GM19023 (cell line): ENCODE data around the gene PRRT1B.
"Not testable (repeated sequence)": the region's sequence is repeated elsewhere in the genome, so short reads cannot be mapped to it uniquely, and the experiment has no call there.

ENCODE experiments used
- ATAC-seq: cut with Tn5 transposase; IDR thresholded peaks from one replicate; pipeline ENCODE4 v1.9.1; 2021; ENCODE audit warnings: mild to moderate bottlenecking, moderate library complexity; ENCODE audit not compliant: unreplicated experiment

PRRT1B gene

GRCh38 chr9:131549186-131549585 lies 3.9 kb downstream of the PRRT1B start:
- ATAC-seq, result not testable (repeated sequence)

GRCh38 chr9:131550465-131550864 lies 5.1 kb downstream of the PRRT1B start:
- ATAC-seq, result not testable (repeated sequence)

- ATAC-seq, result no peak
Measured at GRCh38 chr9:131552030-131552429, 6.7 kb downstream of the PRRT1B start.

DNA sequence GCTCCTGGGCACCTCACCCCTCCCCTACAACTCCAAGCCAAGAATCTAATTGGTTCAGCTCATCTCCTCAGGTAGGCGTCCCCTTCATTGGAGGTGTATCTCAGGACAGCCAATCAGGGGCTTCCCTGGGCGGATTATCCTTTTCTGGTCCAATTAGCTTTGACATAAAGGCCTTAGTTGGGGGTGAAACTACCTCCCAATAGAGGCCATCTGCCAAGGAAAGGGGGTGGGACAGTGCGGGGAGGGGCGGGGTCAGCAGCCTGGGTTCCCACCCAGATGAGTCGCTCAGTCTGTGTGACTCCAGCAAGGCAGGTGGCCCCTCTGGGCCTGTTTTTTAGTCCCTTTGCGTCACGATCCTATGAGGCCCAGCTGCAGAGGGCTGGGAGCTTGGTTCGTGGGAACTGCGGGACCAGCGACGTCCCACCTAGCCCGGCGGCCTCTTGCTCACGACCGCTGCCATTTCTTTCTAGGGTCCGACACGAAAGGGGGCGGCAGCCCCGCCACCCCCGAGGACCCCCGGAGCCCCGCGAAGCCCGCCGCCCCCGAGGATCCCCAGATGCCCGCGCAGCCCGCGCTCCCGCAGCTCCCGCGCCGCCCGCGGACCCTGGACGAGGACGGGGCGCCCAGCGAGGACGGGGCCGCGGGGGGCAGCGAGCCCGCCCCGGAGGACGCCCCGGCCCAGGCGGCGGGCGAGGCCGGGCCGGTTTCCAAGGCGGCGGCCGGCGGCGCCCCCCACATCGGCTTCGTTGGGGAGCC lies 8.9 kb downstream of the PRRT1B start:
- ATAC-seq, result no peak

- no peak for ATAC-seq
Measured at GRCh38 chr9:131554843-131555351, 9.6 kb downstream of the PRRT1B start.

- ATAC-seq, result no peak
Measured at GRCh38 chr9:131555841-131556673, 10.7 kb downstream of the PRRT1B start.

- no peak for ATAC-seq
Measured at GRCh38 chr9:131557855-131558548, 12.7 kb downstream of the PRRT1B start.

- ATAC-seq, result no peak
Measured at GRCh38 chr9:131559421-131560000, 14.2 kb downstream of the PRRT1B start.

DNA sequence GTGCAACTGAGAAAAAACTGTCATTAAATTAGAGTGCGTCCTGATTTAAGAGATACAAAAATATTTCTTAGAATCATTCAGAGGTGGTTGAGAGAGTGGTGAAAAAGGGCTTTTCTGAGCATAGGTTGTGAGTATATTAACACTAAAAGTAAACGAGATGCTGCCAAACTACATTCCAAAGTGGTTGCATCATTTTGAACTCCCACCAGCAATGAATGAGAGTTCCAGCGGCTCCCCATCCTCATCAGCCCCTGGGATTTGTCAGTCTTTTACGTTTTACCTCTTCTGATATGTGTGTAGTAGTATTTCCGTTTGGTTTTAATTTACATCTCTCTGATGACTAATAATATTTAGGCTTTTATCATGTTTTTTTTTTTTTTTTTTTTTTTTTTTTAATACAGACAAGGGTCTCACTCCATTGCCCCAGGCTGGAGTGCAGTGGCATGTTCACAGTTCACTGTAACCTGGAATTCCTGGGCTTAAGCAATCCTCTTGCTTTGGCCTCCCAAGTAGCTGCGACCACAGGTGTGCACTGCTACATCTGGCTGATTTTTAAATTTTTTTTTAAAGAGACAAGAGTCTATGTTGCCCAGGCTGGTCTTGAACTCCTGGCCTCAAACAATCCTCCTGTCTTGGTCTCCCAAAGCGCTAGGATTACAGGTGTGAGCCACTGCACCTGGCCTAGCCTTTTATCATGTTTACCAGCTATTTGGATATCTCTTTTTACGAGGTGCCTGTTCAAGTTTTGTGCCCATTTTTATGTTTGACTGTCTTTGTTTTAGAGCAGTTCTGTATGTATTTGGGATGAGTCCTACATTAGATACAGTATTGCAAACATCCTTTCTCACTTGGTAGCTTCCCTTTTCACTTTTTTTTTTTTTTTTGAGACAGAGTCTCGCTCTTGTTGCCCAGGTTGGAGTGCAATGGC lies 17.0 kb downstream of the PRRT1B start:
- ATAC-seq, result no peak

- no peak for ATAC-seq
Measured at GRCh38 chr9:131565369-131565768, 20.0 kb downstream of the PRRT1B start.

DNA sequence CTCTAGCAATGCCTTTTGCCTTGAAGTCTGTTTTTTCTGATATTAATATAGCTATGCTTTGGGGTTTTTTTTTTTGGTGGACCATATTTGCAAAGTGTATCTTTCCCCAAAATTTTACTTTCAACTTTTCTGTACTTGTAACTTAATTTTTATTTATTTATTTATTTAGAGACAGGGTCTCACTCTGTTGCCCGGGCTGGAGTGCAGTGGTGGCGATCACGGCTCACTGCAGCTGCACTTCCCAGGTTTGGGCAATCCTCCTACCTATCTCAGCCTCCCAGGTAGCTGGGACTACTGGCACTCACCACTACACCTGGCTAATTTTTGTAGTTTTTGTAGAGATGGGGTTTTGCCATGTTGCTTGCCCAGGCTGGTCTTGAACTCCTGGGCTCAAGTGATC lies 20.8 kb downstream of the PRRT1B start:
- ATAC-seq, result no peak

DNA sequence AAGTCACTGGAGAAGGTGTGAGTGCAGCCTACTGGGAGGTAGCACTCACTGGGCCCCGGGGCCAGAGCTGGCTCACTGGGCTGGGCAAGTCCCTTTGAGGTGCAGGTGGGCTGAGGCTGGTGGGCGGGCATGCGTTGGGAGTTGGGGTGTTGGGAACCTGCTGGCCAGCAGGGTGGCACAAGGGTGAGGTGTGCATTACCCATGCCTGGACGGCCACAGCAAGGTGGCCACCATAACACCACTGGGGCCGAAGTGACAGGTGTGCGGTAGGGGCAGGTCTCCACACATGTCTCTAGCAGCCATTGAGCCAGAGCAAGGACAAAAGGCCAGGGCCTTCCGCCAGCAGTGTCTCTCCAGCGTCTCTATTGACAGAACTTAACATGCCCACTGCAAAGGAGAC lies 22.6 kb downstream of the PRRT1B start:
- ATAC-seq, result no peak

DNA sequence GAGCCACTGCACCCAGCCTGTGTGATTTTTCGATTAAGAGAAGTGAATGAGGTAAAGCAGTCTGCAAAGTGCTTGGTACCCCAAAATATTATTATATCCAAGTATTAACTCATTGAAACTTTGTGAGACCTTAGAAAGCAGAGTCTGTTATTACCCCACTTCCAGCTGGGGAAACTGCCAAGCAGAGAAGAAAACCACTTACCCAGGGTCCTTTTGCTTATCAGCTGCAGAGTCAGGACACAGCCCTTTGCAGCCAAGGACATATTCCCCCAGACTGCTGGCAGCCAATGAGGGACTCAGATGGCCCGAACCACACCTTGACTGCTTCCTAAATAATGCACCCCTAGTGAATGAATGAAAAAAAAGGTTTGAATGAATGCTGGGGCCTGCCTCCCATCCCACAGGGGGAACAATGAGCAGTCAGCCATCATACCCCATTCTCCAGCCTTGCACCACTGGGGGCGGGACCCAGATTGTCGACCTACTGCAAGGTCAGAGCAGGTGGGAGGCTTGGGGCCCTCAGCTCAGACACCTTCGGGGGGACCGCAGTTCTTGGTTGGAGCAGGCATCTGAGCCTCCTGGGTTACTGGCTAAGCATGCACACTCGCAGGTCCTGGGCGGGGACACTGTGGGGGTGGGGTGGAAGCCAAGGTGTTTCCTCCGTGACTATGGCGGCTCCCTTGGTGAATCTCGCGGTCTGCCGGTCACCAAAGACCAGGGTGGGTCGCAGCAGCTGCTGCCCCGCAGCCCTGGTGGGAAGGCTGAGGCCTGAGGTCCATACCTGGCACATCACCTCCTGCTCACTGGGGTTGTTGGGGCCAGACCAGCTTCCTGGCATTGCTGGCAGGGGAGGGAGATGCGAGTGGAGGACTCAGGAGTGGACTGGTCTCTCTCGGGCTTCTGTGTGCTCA lies 29.7 kb downstream of the PRRT1B start:
- no peak for ATAC-seq

- no peak for ATAC-seq
Measured at GRCh38 chr9:131575946-131576853, 30.9 kb downstream of the PRRT1B start.

DNA sequence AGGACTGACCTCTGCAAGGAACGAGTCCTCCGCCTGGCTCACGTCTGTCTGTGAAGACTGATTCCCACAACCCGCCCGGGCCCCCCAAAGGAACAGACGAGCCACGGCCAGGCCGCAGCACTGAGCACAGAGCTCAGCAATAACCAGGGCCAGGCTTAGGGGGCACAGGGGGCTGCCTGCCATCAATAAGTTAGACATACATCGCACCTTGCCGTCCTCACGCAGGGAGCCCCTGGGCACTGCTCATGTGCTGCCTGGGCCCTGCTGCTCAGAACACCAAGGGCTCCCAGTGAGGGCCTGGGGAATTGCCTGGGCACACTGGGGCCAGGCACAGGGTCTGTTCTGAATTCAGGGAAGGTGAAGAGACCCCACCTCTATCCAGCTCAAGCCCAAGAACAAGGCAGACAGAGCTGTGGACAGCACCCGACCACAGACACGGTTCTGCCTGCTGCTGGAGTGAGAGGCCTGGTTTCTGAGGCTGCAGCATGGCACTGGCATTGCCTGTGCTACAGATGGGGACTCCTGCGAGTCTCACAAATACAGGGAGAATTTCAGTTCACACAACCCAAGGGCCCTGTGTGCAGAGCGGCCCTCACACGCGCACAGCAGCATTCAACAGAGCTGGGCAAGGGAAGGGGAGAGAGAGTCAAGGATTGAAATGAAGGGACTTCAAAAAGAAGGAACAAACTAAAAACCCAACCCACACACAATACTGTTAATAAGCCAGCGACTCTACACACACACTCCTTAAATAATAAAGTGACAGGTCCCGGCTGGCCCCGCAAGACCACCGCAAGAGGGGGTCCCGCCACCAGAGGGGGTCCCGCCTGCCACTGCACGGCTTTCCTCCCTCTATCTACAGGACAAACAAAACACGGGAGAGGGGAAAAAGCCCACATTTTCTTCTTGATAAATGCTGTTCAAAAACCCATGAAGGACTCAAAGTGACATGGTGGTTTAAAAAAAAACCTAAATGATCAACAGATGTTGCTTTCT lies 32.0 kb downstream of the PRRT1B start:
- no peak for ATAC-seq

GRCh38 chr9:131578021-131578420 lies 32.7 kb downstream of the PRRT1B start:
- ATAC-seq, result no peak
